SK-N-SH treated with all-trans-retinoic acid at 6 μM for 48 hours (cell line): Measurements from ENCODE around the gene CSTF2T.

Source experiments
- ATAC-seq: fragments of 200-7000 bp; cut with Tn5 transposase; 3 replicates; pipeline ENCODE4 v1.9.1; 2020; ENCODE audit warnings: mild to moderate bottlenecking, moderate library complexity
- CSRNP3 ChIP-seq: fragments of 250-450 bp; sonication (Bioruptor Pico); IDR thresholded peaks from 2 replicates; pipeline ENCODE4 v1.5.1; 2021; ENCODE audit warnings: mild to moderate bottlenecking, moderate library complexity
- ESRRG ChIP-seq: fragments of 250-450 bp; sonication (Bioruptor Pico); IDR thresholded peaks from 2 replicates; pipeline ENCODE4 v1.6.1; 2021; ENCODE audit warnings: mild to moderate bottlenecking
- GLIS3 ChIP-seq: fragments of 250-450 bp; sonication (Bioruptor Pico); IDR thresholded peaks from 2 replicates; pipeline ENCODE4 v1.5.0; 2020; ENCODE audit warnings: mild to moderate bottlenecking, moderate library complexity
- ISL1 ChIP-seq: fragments of 250-450 bp; sonication (Bioruptor Pico); IDR thresholded peaks from 2 replicates; pipeline ENCODE4 v2.1.2; 2022; ENCODE audit warnings: mild to moderate bottlenecking, moderate library complexity
- POU6F1 ChIP-seq: fragments of 250-450 bp; sonication (Bioruptor Pico); IDR thresholded peaks from 2 replicates; pipeline ENCODE4 v1.8.0; 2021; ENCODE audit warnings: low read depth, mild to moderate bottlenecking, moderate library complexity, borderline replicate concordance
- PPARA ChIP-seq: fragments of 250-450 bp; sonication (Bioruptor Pico); IDR thresholded peaks from 2 replicates; pipeline ENCODE4 v1.5.0; 2020; ENCODE audit warnings: mild to moderate bottlenecking, borderline replicate concordance
- RARB ChIP-seq: fragments of 250-450 bp; sonication (Bioruptor Pico); IDR thresholded peaks from 2 replicates; pipeline ENCODE4 v1.8.0; 2021; ENCODE audit warnings: mild to moderate bottlenecking, moderate library complexity
- SNAI2 ChIP-seq: fragments of 250-450 bp; sonication (Bioruptor Pico); IDR thresholded peaks from 2 replicates; pipeline ENCODE4 v1.5.0; 2020; ENCODE audit warnings: mild to moderate bottlenecking, moderate library complexity
- TCF4 ChIP-seq: fragments of 250-450 bp; sonication (Bioruptor Pico); IDR thresholded peaks from 2 replicates; pipeline ENCODE4 v1.8.0; 2021; ENCODE audit warnings: mild to moderate bottlenecking, moderate library complexity, borderline replicate concordance
- TOX ChIP-seq: fragments of 250-450 bp; sonication (Bioruptor Pico); IDR thresholded peaks from 2 replicates; pipeline ENCODE4 v1.8.0; 2021; ENCODE audit warnings: mild to moderate bottlenecking, moderate library complexity, borderline replicate concordance
- ZC3H10 ChIP-seq: fragments of 250-450 bp; sonication (Bioruptor Pico); IDR thresholded peaks from 2 replicates; pipeline ENCODE4 v1.5.1; 2021; ENCODE audit warnings: mild to moderate bottlenecking, moderate library complexity
- TF ChIP-seq, protein P1 (sequence below): fragments of 250-450 bp; sonication (Bioruptor Pico); IDR thresholded peaks from 2 replicates; pipeline ENCODE4 v1.8.0; 2020; ENCODE audit warnings: mild to moderate bottlenecking, moderate library complexity, borderline replicate concordance
- TF ChIP-seq, protein P2 (sequence below): fragments of 250-450 bp; sonication (Bioruptor Pico); IDR thresholded peaks from 2 replicates; pipeline ENCODE4 v1.5.0; 2020; ENCODE audit warnings: mild to moderate bottlenecking, moderate library complexity

Gene CSTF2T

GRCh38 chr10:51651063-51651462, 48.3 kb downstream of the CSTF2T start:
- TF ChIP-seq TOX (CRISPR knock-in tag) (peak; percentile 34; the same call in 1 of the 2 replicates), ISL1 (0 out of 2 replicates have a peak, but pooled peaks have one; percentile 6), SNAI2 (CRISPR knock-in tag) (no peak)
- TF ChIP-seq, all 23 proteins: peak for 2
- ATAC-seq: peak; percentile 23; the same call in 2 of the 3 replicates

DNA sequence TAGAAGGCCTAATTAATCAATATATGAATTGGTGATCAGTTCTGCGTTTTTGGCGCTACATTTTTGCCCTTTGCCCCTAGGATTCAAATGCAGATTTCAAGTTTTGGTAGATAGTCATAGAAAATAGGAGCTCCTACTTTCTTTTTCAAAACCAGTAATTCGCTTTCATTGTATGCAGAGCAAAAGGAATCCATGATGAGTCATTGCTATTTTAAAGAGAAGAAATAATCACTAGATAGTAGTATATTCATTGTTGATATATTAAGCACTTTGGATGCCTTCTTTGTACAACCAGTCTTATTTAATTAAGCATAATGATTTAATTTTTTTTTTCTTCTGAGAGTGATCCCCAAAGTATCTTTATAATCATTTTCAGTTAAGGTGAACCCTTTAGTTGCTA, 50.3 kb downstream of the CSTF2T start:
- ATAC-seq: peak; percentile 41; the same call in 1 of the 3 replicates
- TF ChIP-seq, protein P1, sequence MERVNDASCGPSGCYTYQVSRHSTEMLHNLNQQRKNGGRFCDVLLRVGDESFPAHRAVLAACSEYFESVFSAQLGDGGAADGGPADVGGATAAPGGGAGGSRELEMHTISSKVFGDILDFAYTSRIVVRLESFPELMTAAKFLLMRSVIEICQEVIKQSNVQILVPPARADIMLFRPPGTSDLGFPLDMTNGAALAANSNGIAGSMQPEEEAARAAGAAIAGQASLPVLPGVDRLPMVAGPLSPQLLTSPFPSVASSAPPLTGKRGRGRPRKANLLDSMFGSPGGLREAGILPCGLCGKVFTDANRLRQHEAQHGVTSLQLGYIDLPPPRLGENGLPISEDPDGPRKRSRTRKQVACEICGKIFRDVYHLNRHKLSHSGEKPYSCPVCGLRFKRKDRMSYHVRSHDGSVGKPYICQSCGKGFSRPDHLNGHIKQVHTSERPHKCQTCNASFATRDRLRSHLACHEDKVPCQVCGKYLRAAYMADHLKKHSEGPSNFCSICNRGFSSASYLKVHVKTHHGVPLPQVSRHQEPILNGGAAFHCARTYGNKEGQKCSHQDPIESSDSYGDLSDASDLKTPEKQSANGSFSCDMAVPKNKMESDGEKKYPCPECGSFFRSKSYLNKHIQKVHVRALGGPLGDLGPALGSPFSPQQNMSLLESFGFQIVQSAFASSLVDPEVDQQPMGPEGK (CRISPR knock-in tag): no peak
- TF ChIP-seq RARB (CRISPR knock-in tag) (no peak), GLIS3 (CRISPR knock-in tag) (no peak), ISL1 (no peak), POU6F1 (CRISPR knock-in tag) (no peak), TOX (CRISPR knock-in tag) (no peak), ZC3H10 (CRISPR knock-in tag) (no peak), ESRRG (CRISPR knock-in tag) (no peak), CSRNP3 (CRISPR knock-in tag) (no peak), TCF4 (CRISPR knock-in tag) (no peak), PPARA (CRISPR knock-in tag) (no peak)
- TF ChIP-seq, protein P2, sequence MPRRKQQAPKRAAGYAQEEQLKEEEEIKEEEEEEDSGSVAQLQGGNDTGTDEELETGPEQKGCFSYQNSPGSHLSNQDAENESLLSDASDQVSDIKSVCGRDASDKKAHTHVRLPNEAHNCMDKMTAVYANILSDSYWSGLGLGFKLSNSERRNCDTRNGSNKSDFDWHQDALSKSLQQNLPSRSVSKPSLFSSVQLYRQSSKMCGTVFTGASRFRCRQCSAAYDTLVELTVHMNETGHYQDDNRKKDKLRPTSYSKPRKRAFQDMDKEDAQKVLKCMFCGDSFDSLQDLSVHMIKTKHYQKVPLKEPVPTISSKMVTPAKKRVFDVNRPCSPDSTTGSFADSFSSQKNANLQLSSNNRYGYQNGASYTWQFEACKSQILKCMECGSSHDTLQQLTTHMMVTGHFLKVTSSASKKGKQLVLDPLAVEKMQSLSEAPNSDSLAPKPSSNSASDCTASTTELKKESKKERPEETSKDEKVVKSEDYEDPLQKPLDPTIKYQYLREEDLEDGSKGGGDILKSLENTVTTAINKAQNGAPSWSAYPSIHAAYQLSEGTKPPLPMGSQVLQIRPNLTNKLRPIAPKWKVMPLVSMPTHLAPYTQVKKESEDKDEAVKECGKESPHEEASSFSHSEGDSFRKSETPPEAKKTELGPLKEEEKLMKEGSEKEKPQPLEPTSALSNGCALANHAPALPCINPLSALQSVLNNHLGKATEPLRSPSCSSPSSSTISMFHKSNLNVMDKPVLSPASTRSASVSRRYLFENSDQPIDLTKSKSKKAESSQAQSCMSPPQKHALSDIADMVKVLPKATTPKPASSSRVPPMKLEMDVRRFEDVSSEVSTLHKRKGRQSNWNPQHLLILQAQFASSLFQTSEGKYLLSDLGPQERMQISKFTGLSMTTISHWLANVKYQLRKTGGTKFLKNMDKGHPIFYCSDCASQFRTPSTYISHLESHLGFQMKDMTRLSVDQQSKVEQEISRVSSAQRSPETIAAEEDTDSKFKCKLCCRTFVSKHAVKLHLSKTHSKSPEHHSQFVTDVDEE (CRISPR knock-in tag): no peak
